Duodenal mucosa (tissue), 2 donors: ENCODE results near the gene CDKL5.

Source experiments
- H3K27ac ChIP-seq: one replicate; pipeline ENCODE4 v1.7.0; 2013; ENCODE audit warnings: low read depth, low read length
- H3K27me3 ChIP-seq, 2 donors: one replicate each; pipeline ENCODE4 v1.7.0; 2013; ENCODE audit warnings: low read length in 2 of 2, control low read depth in 1 of 2; ENCODE audit not compliant: insufficient read depth in 2 of 2, control insufficient read depth in 1 of 2
- H3K36me3 ChIP-seq, 2 donors: one replicate each; pipeline ENCODE4 v1.7.0; 2013; ENCODE audit warnings: low read length in 2 of 2, control low read depth in 1 of 2; ENCODE audit not compliant: insufficient read depth in 2 of 2, control insufficient read depth in 1 of 2
- H3K4me1 ChIP-seq, 2 donors: one replicate each; pipeline ENCODE4 v1.7.0; 2013; ENCODE audit warnings: low read length in 2 of 2, control low read depth in 1 of 2; ENCODE audit not compliant: insufficient read depth in 2 of 2, control insufficient read depth in 1 of 2
- H3K4me3 ChIP-seq, 2 donors: one replicate each; pipeline ENCODE4 v1.7.0; 2013; ENCODE audit warnings: low read length in 2 of 2, low read depth in 1 of 2
- H3K9ac ChIP-seq, 2 donors: one replicate each; pipeline ENCODE4 v1.7.0; 2013; ENCODE audit warnings: low read length in 2 of 2, low read depth in 1 of 2
- H3K9me3 ChIP-seq, 2 donors: one replicate each; pipeline ENCODE4 v1.7.0; 2013; ENCODE audit warnings: low read length in 2 of 2, control low read depth in 1 of 2; ENCODE audit not compliant: control insufficient read depth in 1 of 2

CDKL5 gene

DNA sequence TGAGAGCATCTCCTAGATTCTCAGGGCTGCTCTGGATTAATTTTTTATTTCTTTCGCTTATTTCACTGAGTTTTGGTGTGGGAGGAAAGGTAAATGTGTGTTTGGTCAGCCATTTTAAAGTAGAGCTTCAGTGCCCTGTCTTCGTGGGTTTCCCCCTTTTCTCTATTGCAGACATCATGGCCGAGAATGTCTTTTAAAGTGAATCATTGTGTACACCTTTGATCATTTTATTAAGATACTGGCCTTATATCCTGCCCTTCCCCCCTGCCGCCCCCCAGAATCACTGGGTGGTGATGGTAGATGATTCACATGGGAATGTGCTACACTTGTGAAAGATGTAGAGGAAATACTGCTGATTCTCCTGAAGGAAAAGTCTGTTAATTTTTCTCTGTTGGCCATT, 23.8 kb downstream of the CDKL5 start:
- Histone ChIP-seq H3K36me3 (no peaks in the 10 kb centered on the region), H3K9ac (no peak overlapping the region), H3K4me1 (no peaks in the 10 kb centered on the region), H3K9me3 (no peaks in the 10 kb centered on the region), H3K4me3 (no peak overlapping the region), H3K27ac (no peak overlapping the region), H3K27me3 (no peaks in the 10 kb centered on the region)

GRCh38 chrX:18455384-18455783, 30.0 kb downstream of the CDKL5 start:
- no peak overlapping the region for H3K4me3 ChIP-seq
- no peaks in the 10 kb centered on the region for H3K4me1 ChIP-seq

DNA sequence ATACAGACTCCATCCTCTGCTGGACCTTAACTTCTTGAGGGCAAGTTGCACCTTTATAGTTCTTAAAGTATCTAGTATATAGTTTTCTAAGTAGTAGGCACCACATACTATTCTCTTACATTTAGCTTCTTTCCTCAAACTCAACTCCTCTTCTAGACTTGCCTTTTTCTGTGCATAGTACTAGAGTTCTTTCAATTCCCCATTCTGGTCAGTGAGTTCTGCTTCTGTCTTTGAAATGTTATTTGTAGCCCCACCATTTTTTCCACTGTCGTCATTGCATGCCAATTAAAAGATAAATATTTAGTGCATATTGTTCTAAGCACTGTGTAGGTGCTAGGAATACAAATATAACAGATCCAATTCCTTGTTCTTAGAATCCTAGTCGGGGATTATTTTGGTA, 31.6 kb downstream of the CDKL5 start:
- Histone ChIP-seq H3K27me3 (no peaks in the 10 kb centered on the region), H3K27ac (no peak overlapping the region), H3K36me3 (no peaks in the 10 kb centered on the region), H3K4me3 (no peak overlapping the region), H3K4me1 (no peaks in the 10 kb centered on the region), H3K9me3 (no peaks in the 10 kb centered on the region), H3K9ac (no peak overlapping the region)

More at GRCh38 chrX:18455384-18455783, 30.0 kb downstream of the CDKL5 start:
- Histone ChIP-seq H3K9me3 (no peaks in the 10 kb centered on the region), H3K9ac (no peak overlapping the region), H3K36me3 (no peaks in the 10 kb centered on the region), H3K27ac (no peak overlapping the region), H3K27me3 (no peaks in the 10 kb centered on the region)

DNA sequence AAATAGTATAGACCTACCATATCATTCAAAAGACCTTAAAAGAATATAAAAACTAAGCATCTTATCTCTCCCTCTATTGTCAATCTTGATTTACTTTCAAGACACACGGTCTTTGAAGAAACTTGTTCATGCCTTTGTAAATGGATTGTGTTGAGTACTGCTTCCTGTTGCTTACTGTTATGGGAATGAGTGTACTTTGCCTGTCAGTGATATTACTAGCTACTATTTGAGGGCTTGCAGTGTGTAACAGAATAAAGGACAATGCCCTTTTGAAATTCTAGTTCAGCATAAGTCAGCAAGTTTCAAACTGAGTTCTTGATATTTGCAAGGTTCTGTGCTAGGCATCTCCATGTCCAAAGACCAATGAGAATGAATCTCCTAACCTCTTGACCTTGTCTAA, 36.0 kb downstream of the CDKL5 start:
- Histone ChIP-seq H3K27ac (no peak overlapping the region), H3K4me3 (no peak overlapping the region), H3K36me3 (no peaks in the 10 kb centered on the region), H3K4me1 (no peaks in the 10 kb centered on the region), H3K9ac (no peak overlapping the region), H3K27me3 (no peaks in the 10 kb centered on the region), H3K9me3 (no peaks in the 10 kb centered on the region)

- Histone ChIP-seq H3K4me1 (no peaks in the 10 kb centered on the region), H3K9me3 (no peaks in the 10 kb centered on the region), H3K36me3 (no peaks in the 10 kb centered on the region), H3K9ac (no peak overlapping the region), H3K27ac (no peak overlapping the region), H3K4me3 (no peak overlapping the region), H3K27me3 (no peaks in the 10 kb centered on the region)
Observed at GRCh38 chrX:18464499-18464898, 39.1 kb downstream of the CDKL5 start.

- Histone ChIP-seq H3K27me3 (no peaks in the 10 kb centered on the region), H3K9me3 (no peaks in the 10 kb centered on the region), H3K4me1 (no peaks in the 10 kb centered on the region), H3K27ac (no peak overlapping the region), H3K4me3 (no peak overlapping the region), H3K36me3 (no peaks in the 10 kb centered on the region), H3K9ac (no peak overlapping the region)
Observed at GRCh38 chrX:18465051-18465450, 39.6 kb downstream of the CDKL5 start.

GRCh38 chrX:18468599-18468998, 43.2 kb downstream of the CDKL5 start:
- H3K27me3 ChIP-seq = no peaks in the 10 kb centered on the region
- H3K9me3 ChIP-seq = no peaks in the 10 kb centered on the region
- H3K36me3 ChIP-seq = no peaks in the 10 kb centered on the region
- H3K9ac ChIP-seq = no peak overlapping the region
- no peaks in the 10 kb centered on the region for H3K4me1 ChIP-seq
- H3K4me3 ChIP-seq = no peak overlapping the region
- H3K27ac ChIP-seq = no peak overlapping the region

- no peak overlapping the region for H3K27ac ChIP-seq
- H3K4me3 ChIP-seq = no peak overlapping the region
- H3K9me3 ChIP-seq = no peaks in the 10 kb centered on the region
- H3K4me1 ChIP-seq = no peaks in the 10 kb centered on the region
- H3K9ac ChIP-seq = no peak overlapping the region
- H3K27me3 ChIP-seq = no peaks in the 10 kb centered on the region
- H3K36me3 ChIP-seq = no peaks in the 10 kb centered on the region
Observed at GRCh38 chrX:18471296-18471695, 45.9 kb downstream of the CDKL5 start.

DNA sequence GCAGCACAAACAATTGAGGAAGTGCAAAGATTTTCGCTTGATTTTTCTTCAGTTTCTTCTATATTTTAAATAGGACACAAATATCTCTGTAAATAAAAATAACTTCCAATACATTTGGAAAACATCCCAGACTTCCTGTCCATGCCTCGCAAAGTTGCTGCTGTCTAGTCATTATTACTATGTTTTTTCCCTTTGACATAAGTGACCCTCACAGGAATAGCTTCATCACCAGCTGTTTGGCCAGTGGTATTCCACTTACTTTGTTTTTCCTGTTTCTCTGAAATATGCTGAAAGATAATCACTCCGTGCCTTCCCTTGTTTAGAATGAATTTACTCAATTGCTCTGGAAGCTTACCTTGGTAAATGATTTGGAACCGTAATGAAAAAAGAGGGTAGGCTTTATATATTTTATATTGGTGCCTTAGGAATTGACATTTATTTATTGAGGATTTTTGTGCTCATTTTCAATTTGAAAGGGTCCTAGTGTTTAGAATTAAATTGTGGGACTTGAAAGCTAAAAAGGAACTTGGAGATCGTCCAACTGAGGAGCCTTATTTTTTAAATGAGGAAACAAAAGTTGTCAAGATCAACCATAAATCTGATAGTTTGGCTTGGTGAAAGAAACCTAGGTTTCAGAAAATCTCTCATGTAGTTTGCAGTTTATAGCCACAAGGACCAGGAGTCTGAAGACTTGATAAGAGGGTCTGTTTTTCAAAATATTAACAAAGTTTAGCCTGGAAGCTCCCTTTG, 65.6 kb downstream of the CDKL5 start:
- no peak overlapping the region for H3K4me3 ChIP-seq
- no peaks in the 10 kb centered on the region for H3K4me1 ChIP-seq
- no peak overlapping the region for H3K9ac ChIP-seq
- H3K9me3 ChIP-seq = no peaks in the 10 kb centered on the region
- H3K27ac ChIP-seq = no peak overlapping the region
- H3K27me3 ChIP-seq = no peaks in the 10 kb centered on the region
- no peaks in the 10 kb centered on the region for H3K36me3 ChIP-seq

- H3K9ac ChIP-seq = no peak overlapping the region
- H3K27me3 ChIP-seq = no peaks in the 10 kb centered on the region
- H3K9me3 ChIP-seq = no peaks in the 10 kb centered on the region
- H3K4me1 ChIP-seq = no peaks in the 10 kb centered on the region
- H3K36me3 ChIP-seq = no peaks in the 10 kb centered on the region
- no peak overlapping the region for H3K27ac ChIP-seq
- no peak overlapping the region for H3K4me3 ChIP-seq
Observed at GRCh38 chrX:18491587-18492340, 66.4 kb downstream of the CDKL5 start.
